Measurements from ENCODE around the gene ATG10. TPM values are rescaled to one million over a fixed set of nuclear protein-coding genes. Genes with fewer than 3 reads are reported as not detected.

Gene ATG10
- total RNA-seq, 2 donors from 2014 or later = 3.2 to 16.7 TPM

DNA sequence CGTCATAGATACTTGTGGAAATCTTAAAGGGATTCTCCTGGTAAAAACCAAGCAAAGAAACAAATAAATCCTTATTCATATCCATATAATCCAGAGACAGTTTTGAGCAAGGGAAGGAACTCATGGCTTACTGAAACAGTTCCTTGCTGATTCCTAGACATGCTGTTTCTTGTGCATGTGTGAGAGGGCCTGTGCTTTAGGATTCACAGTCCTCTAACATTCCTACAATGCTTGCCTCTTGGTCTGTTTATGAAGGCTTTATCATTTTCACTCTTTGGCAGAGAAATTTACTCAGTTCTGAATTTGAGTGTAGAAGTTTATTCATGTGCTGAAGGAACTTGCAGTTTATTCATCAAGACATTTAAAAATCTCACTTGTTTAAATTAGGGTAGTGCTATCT is 183.0 kb downstream of the ATG10 start:
- Histone ChIP-seq H3K4me3 (no peak overlapping the region), H3K27ac (no peak overlapping the region), H3K27me3 (replicated peaks; ENCODE audit: insufficient read depth) (no peaks in the 10 kb centered on the region), H3K9me3 (no peaks in the 10 kb centered on the region), H3K36me3 (no peaks in the 10 kb centered on the region), H3K4me1 (replicated peaks) (no peaks in the 10 kb centered on the region)
- DNase-seq (ENCODE audit: low spot score) = no peak
- 83% methylated on average over 1 of the region's 1 CpG for WGBS
- TF ChIP-seq CTCF (IDR thresholded peaks at IDR 0.05) (no peak), POLR2AphosphoS5 (IDR thresholded peaks at IDR 0.05) (no peak), POLR2A (IDR thresholded peaks at IDR 0.05) (no peak)
- intact Hi-C loops (cut with DNase I) = no loop called here

DNA sequence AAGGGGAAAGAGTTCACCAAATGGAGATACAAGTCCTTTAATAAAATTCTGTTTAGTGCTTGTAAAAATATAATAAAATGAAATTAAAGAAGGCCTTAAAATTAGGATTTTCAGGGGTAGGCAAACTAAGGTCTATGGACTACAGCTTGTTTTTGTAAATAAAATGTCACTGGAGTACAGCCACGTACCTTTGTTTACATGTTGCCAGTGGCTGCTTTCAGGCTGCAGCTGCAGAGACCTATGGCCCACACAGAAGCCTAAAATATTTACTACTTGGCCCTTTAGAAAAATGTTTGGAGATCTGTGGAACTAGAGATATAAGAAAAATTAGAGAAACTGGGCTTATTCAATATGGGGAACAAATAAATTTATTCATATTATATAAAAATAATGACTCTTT is 183.5 kb downstream of the ATG10 start:
- TF ChIP-seq CTCF (IDR thresholded peaks at IDR 0.05) (no peak), POLR2AphosphoS5 (IDR thresholded peaks at IDR 0.05) (no peak), POLR2A (IDR thresholded peaks at IDR 0.05) (no peak)
- WGBS = 25% methylated on average over 1 of the region's 1 CpG
- Histone ChIP-seq H3K4me3 (no peak overlapping the region), H3K9me3 (no peaks in the 10 kb centered on the region), H3K27ac (no peak overlapping the region), H3K27me3 (replicated peaks; ENCODE audit: insufficient read depth) (no peaks in the 10 kb centered on the region), H3K4me1 (replicated peaks) (no peaks in the 10 kb centered on the region), H3K36me3 (no peaks in the 10 kb centered on the region)
- DNase-seq (ENCODE audit: low spot score) = no peak
- intact Hi-C loops (cut with DNase I) = no loop called here

DNA sequence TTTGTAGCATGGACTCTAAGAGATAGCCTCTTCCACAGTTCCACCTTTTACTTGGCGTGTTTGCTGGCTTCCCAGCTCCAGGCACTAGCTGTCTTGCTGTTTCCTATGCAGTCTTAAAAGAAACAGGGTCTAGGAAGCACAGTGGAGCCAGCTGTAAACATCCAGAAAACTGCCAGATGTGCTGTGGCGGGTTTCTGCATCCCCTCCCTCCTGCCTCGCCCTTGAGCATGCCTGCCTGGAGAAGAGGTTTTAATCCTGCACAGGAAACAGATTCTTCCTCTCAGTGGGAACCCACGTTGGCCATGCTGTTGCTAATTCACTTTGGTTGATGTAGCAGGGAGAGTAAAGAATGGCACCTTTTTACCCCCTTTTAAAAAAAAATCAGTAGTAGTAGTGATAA is 185.1 kb downstream of the ATG10 start:
- intact Hi-C loops (cut with DNase I) = no loop called here
- H3K27ac ChIP-seq = no peak overlapping the region
- no peaks in the 10 kb centered on the region for H3K36me3 ChIP-seq
- H3K9me3 ChIP-seq = no peaks in the 10 kb centered on the region
- no peak overlapping the region for H3K4me3 ChIP-seq
- TF ChIP-seq POLR2A (IDR thresholded peaks at IDR 0.05) (no peak), CTCF (IDR thresholded peaks at IDR 0.05) (no peak), POLR2AphosphoS5 (IDR thresholded peaks at IDR 0.05) (no peak)
- H3K27me3 ChIP-seq (replicated peaks; ENCODE audit: insufficient read depth) = no peaks in the 10 kb centered on the region
- H3K4me1 ChIP-seq (replicated peaks) = no peaks in the 10 kb centered on the region
- WGBS = 85% methylated on average over 4 of the region's 4 CpGs
- no peak for DNase-seq (ENCODE audit: low spot score)

DNA sequence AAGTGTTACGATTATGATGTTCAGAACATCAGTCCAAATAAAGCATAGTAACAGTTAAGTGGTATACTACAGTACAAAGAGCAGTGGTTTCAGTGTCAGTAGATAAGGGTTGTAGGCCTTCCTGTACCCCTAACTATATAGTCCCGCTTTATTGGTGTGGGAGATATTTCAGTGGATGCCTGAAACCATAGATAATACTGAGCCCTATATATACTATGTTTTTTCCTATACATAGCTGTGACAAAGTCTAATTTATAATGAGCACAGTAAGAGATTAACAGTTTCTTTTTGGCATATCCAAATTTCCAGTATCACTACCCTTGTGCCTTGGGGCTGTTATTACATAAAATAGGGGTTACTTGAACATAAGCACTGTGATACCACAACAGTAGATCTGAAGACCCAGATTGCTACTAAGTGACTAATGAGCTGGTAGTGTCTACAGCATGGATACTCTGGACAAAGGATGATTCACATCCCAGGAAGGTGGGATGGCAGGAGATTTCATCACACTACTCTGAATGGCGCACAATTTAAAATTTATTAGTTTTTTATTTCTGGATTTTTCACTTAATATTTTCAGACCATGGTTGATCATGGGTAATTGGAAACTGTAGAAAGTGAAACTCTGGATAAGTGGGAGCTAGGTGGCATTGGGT is 187.1 kb downstream of the ATG10 start:
- no peaks in the 10 kb centered on the region for H3K4me1 ChIP-seq (replicated peaks)
- H3K36me3 ChIP-seq = no peaks in the 10 kb centered on the region
- no peaks in the 10 kb centered on the region for H3K9me3 ChIP-seq
- no peak overlapping the region for H3K4me3 ChIP-seq
- no peaks in the 10 kb centered on the region for H3K27me3 ChIP-seq (replicated peaks; ENCODE audit: insufficient read depth)
- no peak overlapping the region for H3K27ac ChIP-seq
- WGBS = over 99% methylated on average over 3 of the region's 3 CpGs
- intact Hi-C loops (cut with DNase I) = no loop called here
- TF ChIP-seq CTCF (IDR thresholded peaks at IDR 0.05) = no peak
- no peak for TF ChIP-seq POLR2A (IDR thresholded peaks at IDR 0.05)
- no peak for TF ChIP-seq POLR2AphosphoS5 (IDR thresholded peaks at IDR 0.05)
- DNase-seq (ENCODE audit: low spot score) = no peak

DNA sequence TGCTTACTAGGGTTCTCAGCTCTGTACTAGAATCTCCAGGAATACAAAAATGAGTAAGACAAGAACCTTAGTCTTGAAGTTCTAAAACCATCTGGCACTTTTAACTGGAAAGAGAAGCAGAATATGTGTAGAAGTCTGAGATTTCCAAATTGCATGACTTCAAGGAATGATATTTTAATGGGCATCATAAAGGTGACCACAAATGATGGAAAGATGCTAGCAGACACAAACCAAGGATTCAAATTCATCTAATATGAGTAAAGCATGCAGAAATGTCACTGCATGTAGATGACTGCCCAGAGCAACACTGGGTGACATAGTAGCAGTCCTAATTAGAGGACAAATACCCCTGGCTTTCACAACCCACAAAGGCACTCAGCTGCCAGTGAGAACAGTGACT is 189.1 kb downstream of the ATG10 start:
- H3K4me1 ChIP-seq (replicated peaks) = peaks cover 5% of the 10 kb centered on the region
- no peak overlapping the region for H3K4me3 ChIP-seq
- no peak overlapping the region for H3K27ac ChIP-seq
- H3K9me3 ChIP-seq = no peaks in the 10 kb centered on the region
- intact Hi-C loops (cut with DNase I) = no loop called here
- H3K36me3 ChIP-seq = no peaks in the 10 kb centered on the region
- TF ChIP-seq POLR2AphosphoS5 (IDR thresholded peaks at IDR 0.05) = no peak
- TF ChIP-seq CTCF (IDR thresholded peaks at IDR 0.05) = no peak
- no peak for TF ChIP-seq POLR2A (IDR thresholded peaks at IDR 0.05)
- no peaks in the 10 kb centered on the region for H3K27me3 ChIP-seq (replicated peaks; ENCODE audit: insufficient read depth)
- no peak for DNase-seq (ENCODE audit: low spot score)

Measured in prostate gland (tissue), 2 donors.